ENCODE results near the gene IMPDH1.

IMPDH1 gene

DNA sequence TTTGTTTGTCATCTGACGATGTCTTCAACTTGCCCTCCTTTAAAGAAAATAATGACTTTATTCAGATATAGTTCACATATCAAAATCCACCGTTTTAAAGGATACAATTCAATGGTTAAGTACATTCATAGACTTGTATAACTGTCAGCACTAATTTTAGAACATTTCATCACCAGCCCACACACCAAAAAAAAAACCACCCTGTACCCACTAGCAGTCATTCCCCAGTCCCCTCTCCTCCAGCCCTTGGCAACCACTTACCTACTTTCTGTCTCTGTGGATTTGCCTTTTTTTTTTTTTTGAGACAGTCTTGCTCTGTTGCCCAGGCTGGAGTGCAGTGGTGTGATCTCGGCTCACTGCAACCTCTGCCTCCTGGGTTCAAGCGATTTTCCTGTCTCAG is 40.6 kb upstream of the IMPDH1 start:
- no peak for DNase-seq
- Histone ChIP-seq H3K18ac (ENCODE audit: low read length) (no peak overlapping the region), H3K36me3 (ENCODE audit: control insufficient read depth, insufficient read depth, low read length) (no peaks in the 10 kb centered on the region), H2AK5ac (ENCODE audit: low read length) (no peak overlapping the region), H2BK5ac (ENCODE audit: low read length) (no peak overlapping the region), H3K4me2 (ENCODE audit: low read length) (no peak overlapping the region), H2BK120ac (ENCODE audit: low read depth, low read length) (no peak overlapping the region), H3K79me1 (ENCODE audit: low read length) (no peaks in the 10 kb centered on the region), H2BK15ac (replicated peaks; ENCODE audit: low read depth) (no peak overlapping the region), H3K4ac (ENCODE audit: low read depth, low read length) (no peak overlapping the region), H3K27ac (ENCODE audit: low read depth, low read length) (no peak overlapping the region), H3K9ac (ENCODE audit: low read length) (no peak overlapping the region), H4K8ac (ENCODE audit: low read depth, low read length) (no peak overlapping the region), H3K56ac (ENCODE audit: low read length) (no peak overlapping the region), H3K79me2 (ENCODE audit: control insufficient read depth, insufficient read depth, low read length) (no peaks in the 10 kb centered on the region), H3K4me1 (ENCODE audit: control insufficient read depth, low read depth, low read length) (peaks cover 10% of the 10 kb centered on the region), H3K27me3 (ENCODE audit: insufficient read depth, low read length, poor library complexity) (no peaks in the 10 kb centered on the region), H3K23ac (ENCODE audit: low read length) (no peak overlapping the region), H3K4me3 (ENCODE audit: low read length) (no peak overlapping the region), H4K5ac (ENCODE audit: low read length) (no peak overlapping the region)
- WGBS (ENCODE audit: extremely low coverage, insufficient coverage, low lambda C conversion rate), result no CpG with 5 or more reads among the region's 4 CpGs

DNA sequence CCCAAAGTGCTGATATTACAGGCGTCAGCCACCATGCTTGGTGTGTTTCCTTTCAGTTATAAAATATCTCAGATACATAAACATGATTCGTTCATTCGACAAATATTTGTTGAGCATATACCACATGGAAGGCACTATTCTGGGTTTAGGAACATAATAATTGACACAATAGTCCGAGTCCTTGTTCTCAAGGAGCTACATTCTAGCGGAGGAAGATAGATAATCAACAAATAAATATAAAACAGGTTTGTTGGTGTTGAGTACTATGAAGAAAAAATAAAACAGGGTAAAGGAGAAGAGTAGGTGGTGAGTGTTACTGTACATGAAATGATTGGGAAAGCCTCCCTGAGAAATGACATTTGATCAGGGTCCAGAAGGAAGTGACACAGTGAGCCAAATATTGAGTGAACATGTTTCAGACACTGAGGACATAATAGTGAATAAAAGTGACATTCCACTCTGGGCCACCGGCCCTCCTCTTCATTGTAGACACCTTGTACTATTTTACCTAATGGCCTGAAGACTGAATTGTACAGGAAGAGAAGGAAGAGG is 39.0 kb upstream of the IMPDH1 start:
- H3K4me1 ChIP-seq (ENCODE audit: control insufficient read depth, low read depth, low read length), result peaks cover 3% of the 10 kb centered on the region
- no peaks in the 10 kb centered on the region for H3K79me1 ChIP-seq (ENCODE audit: low read length)
- DNase-seq, result no peak
- H2BK120ac ChIP-seq (ENCODE audit: low read depth, low read length), result no peak overlapping the region
- H3K4me2 ChIP-seq (ENCODE audit: low read length), result no peak overlapping the region
- no peak overlapping the region for H3K23ac ChIP-seq (ENCODE audit: low read length)
- no peak overlapping the region for H4K8ac ChIP-seq (ENCODE audit: low read depth, low read length)
- H3K4ac ChIP-seq (ENCODE audit: low read depth, low read length), result no peak overlapping the region
- H3K27me3 ChIP-seq (ENCODE audit: insufficient read depth, low read length, poor library complexity), result no peaks in the 10 kb centered on the region
- no peak overlapping the region for H3K27ac ChIP-seq (ENCODE audit: low read depth, low read length)
- H3K9ac ChIP-seq (ENCODE audit: low read length), result no peak overlapping the region
- H3K36me3 ChIP-seq (ENCODE audit: control insufficient read depth, insufficient read depth, low read length), result no peaks in the 10 kb centered on the region
- WGBS (ENCODE audit: extremely low coverage, insufficient coverage, low lambda C conversion rate), result no CpG with 5 or more reads among the region's 6 CpGs
- no peak overlapping the region for H2BK5ac ChIP-seq (ENCODE audit: low read length)
- no peak overlapping the region for H2BK15ac ChIP-seq (replicated peaks; ENCODE audit: low read depth)
- H2AK5ac ChIP-seq (ENCODE audit: low read length), result no peak overlapping the region
- H3K79me2 ChIP-seq (ENCODE audit: control insufficient read depth, insufficient read depth, low read length), result no peaks in the 10 kb centered on the region
- H3K18ac ChIP-seq (ENCODE audit: low read length), result no peak overlapping the region
- no peak overlapping the region for H3K56ac ChIP-seq (ENCODE audit: low read length)
- no peak overlapping the region for H4K5ac ChIP-seq (ENCODE audit: low read length)
- H3K4me3 ChIP-seq (ENCODE audit: low read length), result no peak overlapping the region

DNA sequence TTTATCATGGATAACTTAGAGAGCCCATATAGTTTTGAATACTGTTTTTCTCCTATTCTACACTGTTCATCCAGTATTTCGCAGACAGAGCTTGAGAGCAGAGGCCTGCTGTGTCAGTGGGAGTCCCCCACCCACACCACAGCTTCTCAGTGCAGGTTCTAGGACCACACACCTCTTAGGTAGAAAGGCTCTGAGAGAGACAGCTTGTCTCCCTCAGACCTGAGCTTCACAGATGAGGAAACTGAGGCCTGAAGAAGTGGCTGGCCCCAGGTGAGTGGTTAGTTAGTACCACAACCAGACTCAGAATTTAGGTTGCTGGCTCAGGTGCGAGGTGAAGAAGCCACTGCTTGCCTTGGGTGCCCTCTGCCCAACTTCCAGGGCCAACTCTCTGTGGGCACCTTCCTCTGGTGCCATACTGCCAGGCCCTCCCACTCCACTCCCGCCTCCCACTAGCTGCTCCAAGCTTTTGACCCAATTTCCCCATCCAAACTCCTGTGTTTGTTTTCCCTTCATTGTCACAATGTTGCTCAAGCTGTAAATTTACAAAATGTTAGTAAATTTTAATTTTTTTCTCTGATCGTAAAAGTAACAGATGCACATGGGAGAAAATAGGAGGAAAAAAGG is 38.3 kb upstream of the IMPDH1 start:
- H3K23ac ChIP-seq (ENCODE audit: low read length), result no peak overlapping the region
- no peak overlapping the region for H4K8ac ChIP-seq (ENCODE audit: low read depth, low read length)
- H3K79me2 ChIP-seq (ENCODE audit: control insufficient read depth, insufficient read depth, low read length), result no peaks in the 10 kb centered on the region
- H2BK15ac ChIP-seq (replicated peaks; ENCODE audit: low read depth), result no peak overlapping the region
- H3K36me3 ChIP-seq (ENCODE audit: control insufficient read depth, insufficient read depth, low read length), result no peaks in the 10 kb centered on the region
- no peak overlapping the region for H3K4me3 ChIP-seq (ENCODE audit: low read length)
- no peak overlapping the region for H3K18ac ChIP-seq (ENCODE audit: low read length)
- H3K56ac ChIP-seq (ENCODE audit: low read length), result no peak overlapping the region
- no peak overlapping the region for H2AK5ac ChIP-seq (ENCODE audit: low read length)
- no peaks in the 10 kb centered on the region for H3K27me3 ChIP-seq (ENCODE audit: insufficient read depth, low read length, poor library complexity)
- no peak overlapping the region for H3K4me2 ChIP-seq (ENCODE audit: low read length)
- no peaks in the 10 kb centered on the region for H3K79me1 ChIP-seq (ENCODE audit: low read length)
- no peak overlapping the region for H2BK5ac ChIP-seq (ENCODE audit: low read length)
- H2BK120ac ChIP-seq (ENCODE audit: low read depth, low read length), result no peak overlapping the region
- no peak for DNase-seq
- no peaks in the 10 kb centered on the region for H3K4me1 ChIP-seq (ENCODE audit: control insufficient read depth, low read depth, low read length)
- H4K5ac ChIP-seq (ENCODE audit: low read length), result no peak overlapping the region
- no CpG with 5 or more reads among the region's 4 CpGs for WGBS (ENCODE audit: extremely low coverage, insufficient coverage, low lambda C conversion rate)
- H3K9ac ChIP-seq (ENCODE audit: low read length), result no peak overlapping the region
- H3K27ac ChIP-seq (ENCODE audit: low read depth, low read length), result no peak overlapping the region
- no peak overlapping the region for H3K4ac ChIP-seq (ENCODE audit: low read depth, low read length)

DNA sequence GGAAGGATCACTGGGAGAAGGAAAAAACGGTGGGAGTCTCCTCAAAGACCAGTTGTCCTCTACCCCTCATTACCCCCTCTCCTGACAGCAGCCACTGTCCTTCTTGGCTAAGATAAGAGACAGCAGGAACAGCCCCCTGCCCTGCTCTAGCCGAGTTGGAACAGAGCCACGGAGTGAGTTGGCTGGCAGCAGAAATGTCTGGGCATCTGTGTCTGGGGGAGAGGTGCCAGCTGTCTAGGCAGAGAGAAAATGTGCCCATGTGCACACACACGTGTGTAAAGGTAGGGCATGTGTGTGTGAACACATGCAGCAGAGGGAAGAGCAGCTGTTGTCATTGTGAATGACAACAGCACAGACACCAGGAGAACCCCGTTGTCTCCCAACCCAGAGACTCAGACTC is 36.5 kb upstream of the IMPDH1 start:
- WGBS (ENCODE audit: extremely low coverage, insufficient coverage, low lambda C conversion rate), result no CpG with 5 or more reads among the region's 5 CpGs
- Histone ChIP-seq H3K18ac (ENCODE audit: low read length) (no peak overlapping the region), H4K5ac (ENCODE audit: low read length) (no peak overlapping the region), H3K4me1 (ENCODE audit: control insufficient read depth, low read depth, low read length) (no peaks in the 10 kb centered on the region), H2AK5ac (ENCODE audit: low read length) (no peak overlapping the region), H2BK120ac (ENCODE audit: low read depth, low read length) (no peak overlapping the region), H3K79me1 (ENCODE audit: low read length) (no peaks in the 10 kb centered on the region), H3K23ac (ENCODE audit: low read length) (no peak overlapping the region), H3K79me2 (ENCODE audit: control insufficient read depth, insufficient read depth, low read length) (no peaks in the 10 kb centered on the region), H3K36me3 (ENCODE audit: control insufficient read depth, insufficient read depth, low read length) (no peaks in the 10 kb centered on the region), H2BK15ac (replicated peaks; ENCODE audit: low read depth) (no peak overlapping the region), H3K4me2 (ENCODE audit: low read length) (no peak overlapping the region), H3K4ac (ENCODE audit: low read depth, low read length) (no peak overlapping the region), H3K27ac (ENCODE audit: low read depth, low read length) (no peak overlapping the region), H3K4me3 (ENCODE audit: low read length) (no peak overlapping the region), H4K8ac (ENCODE audit: low read depth, low read length) (no peak overlapping the region), H3K9ac (ENCODE audit: low read length) (no peak overlapping the region), H3K56ac (ENCODE audit: low read length) (no peak overlapping the region), H3K27me3 (ENCODE audit: insufficient read depth, low read length, poor library complexity) (no peaks in the 10 kb centered on the region), H2BK5ac (ENCODE audit: low read length) (no peak overlapping the region)
- no peak for DNase-seq

DNA sequence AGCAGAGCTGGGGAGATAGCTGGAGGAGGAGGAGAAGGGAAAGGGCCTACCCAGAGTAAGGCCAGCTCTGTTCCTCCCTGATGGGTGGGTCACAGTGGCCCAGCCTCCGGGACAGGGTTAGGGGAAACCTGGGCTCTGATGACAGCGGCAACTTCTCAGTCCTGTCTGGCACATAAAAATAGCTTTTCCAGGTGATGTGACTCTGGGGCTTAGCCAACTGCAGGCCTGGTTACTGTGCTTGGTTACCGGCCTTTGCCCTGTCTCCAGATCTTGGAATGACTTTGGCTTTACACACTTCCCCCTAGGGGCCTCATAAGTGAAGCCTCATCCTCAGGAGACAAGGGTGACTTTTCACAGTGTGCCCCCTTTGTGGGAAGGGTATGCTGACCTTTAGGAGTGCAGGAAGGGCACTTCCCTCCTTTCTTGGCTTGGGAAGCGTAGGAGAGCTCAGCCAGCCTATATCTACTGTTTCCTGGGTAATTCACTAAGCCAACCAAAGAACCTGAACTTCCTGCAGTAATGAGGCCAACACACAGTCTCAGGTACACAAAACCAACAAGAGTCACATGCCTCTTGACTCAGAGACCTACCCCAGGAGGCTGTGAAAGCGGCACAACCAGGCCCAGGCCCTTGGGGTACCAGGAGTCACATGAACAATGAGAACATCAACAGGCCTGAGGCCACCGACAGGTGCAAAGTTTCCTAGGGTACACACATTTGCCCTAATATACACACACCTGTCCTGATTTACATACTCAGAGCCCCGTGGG is 34.2 kb upstream of the IMPDH1 start:
- no peak overlapping the region for H3K18ac ChIP-seq (ENCODE audit: low read length)
- H3K79me2 ChIP-seq (ENCODE audit: control insufficient read depth, insufficient read depth, low read length), result no peaks in the 10 kb centered on the region
- no peak overlapping the region for H3K4me2 ChIP-seq (ENCODE audit: low read length)
- no peaks in the 10 kb centered on the region for H3K27me3 ChIP-seq (ENCODE audit: insufficient read depth, low read length, poor library complexity)
- no peak overlapping the region for H3K27ac ChIP-seq (ENCODE audit: low read depth, low read length)
- H2BK15ac ChIP-seq (replicated peaks; ENCODE audit: low read depth), result no peak overlapping the region
- H3K9ac ChIP-seq (ENCODE audit: low read length), result no peak overlapping the region
- H3K36me3 ChIP-seq (ENCODE audit: control insufficient read depth, insufficient read depth, low read length), result no peaks in the 10 kb centered on the region
- H3K4me3 ChIP-seq (ENCODE audit: low read length), result no peak overlapping the region
- no peak overlapping the region for H3K56ac ChIP-seq (ENCODE audit: low read length)
- H4K8ac ChIP-seq (ENCODE audit: low read depth, low read length), result no peak overlapping the region
- no peak overlapping the region for H3K23ac ChIP-seq (ENCODE audit: low read length)
- H3K4me1 ChIP-seq (ENCODE audit: control insufficient read depth, low read depth, low read length), result no peaks in the 10 kb centered on the region
- no peaks in the 10 kb centered on the region for H3K79me1 ChIP-seq (ENCODE audit: low read length)
- H2BK5ac ChIP-seq (ENCODE audit: low read length), result no peak overlapping the region
- no peak overlapping the region for H3K4ac ChIP-seq (ENCODE audit: low read depth, low read length)
- H2AK5ac ChIP-seq (ENCODE audit: low read length), result no peak overlapping the region
- H4K5ac ChIP-seq (ENCODE audit: low read length), result no peak overlapping the region
- no CpG with 5 or more reads among the region's 7 CpGs for WGBS (ENCODE audit: extremely low coverage, insufficient coverage, low lambda C conversion rate)
- no peak for DNase-seq
- no peak overlapping the region for H2BK120ac ChIP-seq (ENCODE audit: low read depth, low read length)
